ENCODE data around the gene PPP2R3C. TPM values are rescaled to one million over a fixed set of nuclear protein-coding genes. Genes with fewer than 3 reads are reported as not detected.

The PPP2R3C gene
- total and polyA plus RNA-seq, 2 of the 13 experiments (the other 11 are each of a cell fraction or from before 2014, with no cell fraction given), result 63.4 to 102 TPM

DNA sequence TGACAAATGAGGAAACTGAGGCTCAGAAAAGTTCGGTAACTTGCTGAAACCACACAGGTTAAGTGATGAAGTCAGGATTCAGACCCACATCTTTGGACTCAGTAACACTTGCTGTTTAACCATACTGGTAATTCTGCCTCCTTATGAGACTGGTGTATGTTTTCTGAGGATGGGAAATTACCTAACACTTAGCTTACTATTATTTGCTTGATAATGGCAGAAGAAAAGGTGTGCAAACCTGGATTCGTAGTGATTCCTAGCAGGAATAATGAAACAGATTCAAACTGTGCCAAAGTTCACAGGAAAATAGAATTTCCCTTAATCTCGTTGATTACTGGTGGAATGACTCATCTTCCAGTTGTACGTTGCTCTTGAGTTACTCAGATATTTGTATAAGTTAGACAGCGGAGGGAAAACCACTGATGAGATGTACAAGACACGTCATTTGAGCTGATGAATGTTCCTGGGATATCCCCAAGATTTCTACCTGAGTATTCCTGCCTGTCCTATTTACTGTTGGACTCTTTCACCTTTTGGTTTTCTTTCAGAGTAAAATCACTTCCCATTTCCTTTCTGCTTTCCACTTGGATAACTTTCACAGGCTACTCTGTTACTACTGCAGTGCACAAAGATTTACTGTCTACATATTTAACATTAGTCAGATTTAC, 38.1 kb upstream of the PPP2R3C start (continued):
- TF ChIP-seq, protein P1, sequence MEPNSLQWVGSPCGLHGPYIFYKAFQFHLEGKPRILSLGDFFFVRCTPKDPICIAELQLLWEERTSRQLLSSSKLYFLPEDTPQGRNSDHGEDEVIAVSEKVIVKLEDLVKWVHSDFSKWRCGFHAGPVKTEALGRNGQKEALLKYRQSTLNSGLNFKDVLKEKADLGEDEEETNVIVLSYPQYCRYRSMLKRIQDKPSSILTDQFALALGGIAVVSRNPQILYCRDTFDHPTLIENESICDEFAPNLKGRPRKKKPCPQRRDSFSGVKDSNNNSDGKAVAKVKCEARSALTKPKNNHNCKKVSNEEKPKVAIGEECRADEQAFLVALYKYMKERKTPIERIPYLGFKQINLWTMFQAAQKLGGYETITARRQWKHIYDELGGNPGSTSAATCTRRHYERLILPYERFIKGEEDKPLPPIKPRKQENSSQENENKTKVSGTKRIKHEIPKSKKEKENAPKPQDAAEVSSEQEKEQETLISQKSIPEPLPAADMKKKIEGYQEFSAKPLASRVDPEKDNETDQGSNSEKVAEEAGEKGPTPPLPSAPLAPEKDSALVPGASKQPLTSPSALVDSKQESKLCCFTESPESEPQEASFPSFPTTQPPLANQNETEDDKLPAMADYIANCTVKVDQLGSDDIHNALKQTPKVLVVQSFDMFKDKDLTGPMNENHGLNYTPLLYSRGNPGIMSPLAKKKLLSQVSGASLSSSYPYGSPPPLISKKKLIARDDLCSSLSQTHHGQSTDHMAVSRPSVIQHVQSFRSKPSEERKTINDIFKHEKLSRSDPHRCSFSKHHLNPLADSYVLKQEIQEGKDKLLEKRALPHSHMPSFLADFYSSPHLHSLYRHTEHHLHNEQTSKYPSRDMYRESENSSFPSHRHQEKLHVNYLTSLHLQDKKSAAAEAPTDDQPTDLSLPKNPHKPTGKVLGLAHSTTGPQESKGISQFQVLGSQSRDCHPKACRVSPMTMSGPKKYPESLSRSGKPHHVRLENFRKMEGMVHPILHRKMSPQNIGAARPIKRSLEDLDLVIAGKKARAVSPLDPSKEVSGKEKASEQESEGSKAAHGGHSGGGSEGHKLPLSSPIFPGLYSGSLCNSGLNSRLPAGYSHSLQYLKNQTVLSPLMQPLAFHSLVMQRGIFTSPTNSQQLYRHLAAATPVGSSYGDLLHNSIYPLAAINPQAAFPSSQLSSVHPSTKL (CRISPR knock-in tag; IDR thresholded peaks at IDR 0.05), result peak; percentile 92
- TF ChIP-seq PITX1 (CRISPR knock-in tag; IDR thresholded peaks at IDR 0.05) (peak; percentile 70; the same call in 1 of the 2 replicates), FOXC1 (CRISPR knock-in tag; IDR thresholded peaks at IDR 0.05; ENCODE audit: borderline replicate concordance) (no peak), NR2F6 (IDR thresholded peaks at IDR 0.05) (no peak; the same call in 1 of the 2 replicates), NR2F6 (CRISPR knock-in tag; IDR thresholded peaks at IDR 0.05) (0 out of 2 replicates have a peak, but pooled peaks have one; percentile 20), HDAC1 (CRISPR knock-in tag; IDR thresholded peaks at IDR 0.05) (peak; percentile 29; the same call in 1 of the 2 replicates), CREM (IDR thresholded peaks at IDR 0.05) (peak; percentile 74; the same call in 1 of the 2 replicates), CREM (CRISPR knock-in tag; IDR thresholded peaks at IDR 0.05) (no peak), ZFYVE20 (CRISPR knock-in tag; IDR thresholded peaks at IDR 0.05; ENCODE audit: borderline replicate concordance, low read depth) (no peak), HMG20B (CRISPR knock-in tag; conservative IDR thresholded peaks at IDR 0.05) (0 out of 2 replicates have a peak, but pooled peaks have one; percentile 25), MIXL1 (CRISPR knock-in tag; IDR thresholded peaks at IDR 0.05) (peak; percentile 96), NCOA1 (CRISPR knock-in tag; IDR thresholded peaks at IDR 0.05) (0 out of 2 replicates have a peak, but pooled peaks have one; percentile 14), FOXK1 (CRISPR knock-in tag; IDR thresholded peaks at IDR 0.05; ENCODE audit: borderline replicate concordance, low read depth) (peak; percentile 73; the same call in 1 of the 2 replicates), ZNF317 (CRISPR knock-in tag; IDR thresholded peaks at IDR 0.05) (peak; percentile 73), MAF1 (CRISPR knock-in tag; IDR thresholded peaks at IDR 0.05; ENCODE audit: borderline replicate concordance) (no peak), ZNF274 (CRISPR knock-in tag; IDR thresholded peaks at IDR 0.05) (no peak)
- TF ChIP-seq, protein P2, sequence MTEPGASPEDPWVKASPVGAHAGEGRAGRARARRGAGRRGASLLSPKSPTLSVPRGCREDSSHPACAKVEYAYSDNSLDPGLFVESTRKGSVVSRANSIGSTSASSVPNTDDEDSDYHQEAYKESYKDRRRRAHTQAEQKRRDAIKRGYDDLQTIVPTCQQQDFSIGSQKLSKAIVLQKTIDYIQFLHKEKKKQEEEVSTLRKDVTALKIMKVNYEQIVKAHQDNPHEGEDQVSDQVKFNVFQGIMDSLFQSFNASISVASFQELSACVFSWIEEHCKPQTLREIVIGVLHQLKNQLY (CRISPR knock-in tag; IDR thresholded peaks at IDR 0.05), result 0 out of 2 replicates have a peak, but pooled peaks have one; percentile 32
- TF ChIP-seq, protein P3, sequence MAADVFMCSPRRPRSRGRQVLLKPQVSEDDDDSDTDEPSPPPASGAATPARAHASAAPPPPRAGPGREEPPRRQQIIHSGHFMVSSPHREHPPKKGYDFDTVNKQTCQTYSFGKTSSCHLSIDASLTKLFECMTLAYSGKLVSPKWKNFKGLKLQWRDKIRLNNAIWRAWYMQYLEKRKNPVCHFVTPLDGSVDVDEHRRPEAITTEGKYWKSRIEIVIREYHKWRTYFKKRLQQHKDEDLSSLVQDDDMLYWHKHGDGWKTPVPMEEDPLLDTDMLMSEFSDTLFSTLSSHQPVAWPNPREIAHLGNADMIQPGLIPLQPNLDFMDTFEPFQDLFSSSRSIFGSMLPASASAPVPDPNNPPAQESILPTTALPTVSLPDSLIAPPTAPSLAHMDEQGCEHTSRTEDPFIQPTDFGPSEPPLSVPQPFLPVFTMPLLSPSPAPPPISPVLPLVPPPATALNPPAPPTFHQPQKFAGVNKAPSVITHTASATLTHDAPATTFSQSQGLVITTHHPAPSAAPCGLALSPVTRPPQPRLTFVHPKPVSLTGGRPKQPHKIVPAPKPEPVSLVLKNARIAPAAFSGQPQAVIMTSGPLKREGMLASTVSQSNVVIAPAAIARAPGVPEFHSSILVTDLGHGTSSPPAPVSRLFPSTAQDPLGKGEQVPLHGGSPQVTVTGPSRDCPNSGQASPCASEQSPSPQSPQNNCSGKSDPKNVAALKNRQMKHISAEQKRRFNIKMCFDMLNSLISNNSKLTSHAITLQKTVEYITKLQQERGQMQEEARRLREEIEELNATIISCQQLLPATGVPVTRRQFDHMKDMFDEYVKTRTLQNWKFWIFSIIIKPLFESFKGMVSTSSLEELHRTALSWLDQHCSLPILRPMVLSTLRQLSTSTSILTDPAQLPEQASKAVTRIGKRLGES (CRISPR knock-in tag; IDR thresholded peaks at IDR 0.05; ENCODE audit: borderline replicate concordance), result no peak
- TF ChIP-seq, protein P4, sequence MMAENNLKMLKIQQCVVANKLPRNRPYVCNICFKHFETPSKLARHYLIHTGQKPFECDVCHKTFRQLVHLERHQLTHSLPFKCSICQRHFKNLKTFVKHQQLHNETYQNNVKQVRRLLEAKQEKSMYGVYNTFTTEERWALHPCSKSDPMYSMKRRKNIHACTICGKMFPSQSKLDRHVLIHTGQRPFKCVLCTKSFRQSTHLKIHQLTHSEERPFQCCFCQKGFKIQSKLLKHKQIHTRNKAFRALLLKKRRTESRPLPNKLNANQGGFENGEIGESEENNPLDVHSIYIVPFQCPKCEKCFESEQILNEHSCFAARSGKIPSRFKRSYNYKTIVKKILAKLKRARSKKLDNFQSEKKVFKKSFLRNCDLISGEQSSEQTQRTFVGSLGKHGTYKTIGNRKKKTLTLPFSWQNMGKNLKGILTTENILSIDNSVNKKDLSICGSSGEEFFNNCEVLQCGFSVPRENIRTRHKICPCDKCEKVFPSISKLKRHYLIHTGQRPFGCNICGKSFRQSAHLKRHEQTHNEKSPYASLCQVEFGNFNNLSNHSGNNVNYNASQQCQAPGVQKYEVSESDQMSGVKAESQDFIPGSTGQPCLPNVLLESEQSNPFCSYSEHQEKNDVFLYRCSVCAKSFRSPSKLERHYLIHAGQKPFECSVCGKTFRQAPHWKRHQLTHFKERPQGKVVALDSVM (CRISPR knock-in tag; IDR thresholded peaks at IDR 0.05), result 0 out of 2 replicates have a peak, but pooled peaks have one; percentile 42
